Measurements from ENCODE around the gene AASS. TPM values are rescaled to one million over a fixed set of nuclear protein-coding genes. Genes with fewer than 3 reads are reported as not detected.

The AASS gene
- polyA plus RNA-seq, 2 of the 4 experiments (the other 2 are of a cell fraction) = 0.04 to 0.21 TPM

DNA sequence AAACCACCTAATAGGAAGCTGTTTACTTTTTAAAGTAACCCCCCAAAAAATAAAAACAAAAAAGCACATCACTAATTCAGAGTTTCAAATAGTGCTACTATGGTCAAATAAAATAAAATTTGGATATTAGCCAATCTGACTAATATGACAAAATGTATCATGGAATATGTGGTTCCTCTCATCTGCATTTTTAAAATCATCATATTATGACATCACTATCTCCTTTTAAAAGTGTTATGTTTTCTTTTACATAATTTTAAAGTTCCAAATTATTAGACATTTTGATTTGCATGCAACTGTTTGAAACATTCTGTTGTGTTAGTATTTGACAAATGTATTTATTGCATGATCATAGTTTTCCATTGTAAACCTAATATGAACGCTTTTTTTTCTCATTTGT lies 110.4 kb downstream of the AASS start:
- no peak for FAIRE-seq
- CTCF ChIA-PET = no interaction called here
- no peak for TF ChIP-seq CEBPB (IDR thresholded peaks at IDR 0.05)
- no peak for TF ChIP-seq CBX2 (IDR thresholded peaks at IDR 0.05; ENCODE audit: borderline replicate concordance, low read depth)
- TF ChIP-seq NFE2L2 (conservative IDR thresholded peaks at IDR 0.05; ENCODE audit: low read length) = no peak
- no peak for TF ChIP-seq SMC3 (IDR thresholded peaks at IDR 0.05)
- no peak for TF ChIP-seq JUN (IDR thresholded peaks at IDR 0.05)
- TF ChIP-seq HOXA7 (CRISPR knock-in tag; IDR thresholded peaks at IDR 0.05) = no peak
- TF ChIP-seq NR3C1 (IDR thresholded peaks at IDR 0.05) = no peak
- TF ChIP-seq, protein P1, sequence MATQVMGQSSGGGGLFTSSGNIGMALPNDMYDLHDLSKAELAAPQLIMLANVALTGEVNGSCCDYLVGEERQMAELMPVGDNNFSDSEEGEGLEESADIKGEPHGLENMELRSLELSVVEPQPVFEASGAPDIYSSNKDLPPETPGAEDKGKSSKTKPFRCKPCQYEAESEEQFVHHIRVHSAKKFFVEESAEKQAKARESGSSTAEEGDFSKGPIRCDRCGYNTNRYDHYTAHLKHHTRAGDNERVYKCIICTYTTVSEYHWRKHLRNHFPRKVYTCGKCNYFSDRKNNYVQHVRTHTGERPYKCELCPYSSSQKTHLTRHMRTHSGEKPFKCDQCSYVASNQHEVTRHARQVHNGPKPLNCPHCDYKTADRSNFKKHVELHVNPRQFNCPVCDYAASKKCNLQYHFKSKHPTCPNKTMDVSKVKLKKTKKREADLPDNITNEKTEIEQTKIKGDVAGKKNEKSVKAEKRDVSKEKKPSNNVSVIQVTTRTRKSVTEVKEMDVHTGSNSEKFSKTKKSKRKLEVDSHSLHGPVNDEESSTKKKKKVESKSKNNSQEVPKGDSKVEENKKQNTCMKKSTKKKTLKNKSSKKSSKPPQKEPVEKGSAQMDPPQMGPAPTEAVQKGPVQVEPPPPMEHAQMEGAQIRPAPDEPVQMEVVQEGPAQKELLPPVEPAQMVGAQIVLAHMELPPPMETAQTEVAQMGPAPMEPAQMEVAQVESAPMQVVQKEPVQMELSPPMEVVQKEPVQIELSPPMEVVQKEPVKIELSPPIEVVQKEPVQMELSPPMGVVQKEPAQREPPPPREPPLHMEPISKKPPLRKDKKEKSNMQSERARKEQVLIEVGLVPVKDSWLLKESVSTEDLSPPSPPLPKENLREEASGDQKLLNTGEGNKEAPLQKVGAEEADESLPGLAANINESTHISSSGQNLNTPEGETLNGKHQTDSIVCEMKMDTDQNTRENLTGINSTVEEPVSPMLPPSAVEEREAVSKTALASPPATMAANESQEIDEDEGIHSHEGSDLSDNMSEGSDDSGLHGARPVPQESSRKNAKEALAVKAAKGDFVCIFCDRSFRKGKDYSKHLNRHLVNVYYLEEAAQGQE (IDR thresholded peaks at IDR 0.05) = no peak
- TF ChIP-seq, protein P2, sequence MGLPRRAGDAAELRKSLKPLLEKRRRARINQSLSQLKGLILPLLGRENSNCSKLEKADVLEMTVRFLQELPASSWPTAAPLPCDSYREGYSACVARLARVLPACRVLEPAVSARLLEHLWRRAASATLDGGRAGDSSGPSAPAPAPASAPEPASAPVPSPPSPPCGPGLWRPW (IDR thresholded peaks at IDR 0.05) = no peak
- no peak for TF ChIP-seq RCOR1 (IDR thresholded peaks at IDR 0.05; ENCODE audit: low read depth, low read length)
- TF ChIP-seq ESRRA (IDR thresholded peaks at IDR 0.05; ENCODE audit: borderline replicate concordance, low read length) = no peak
- TF ChIP-seq, protein P3, sequence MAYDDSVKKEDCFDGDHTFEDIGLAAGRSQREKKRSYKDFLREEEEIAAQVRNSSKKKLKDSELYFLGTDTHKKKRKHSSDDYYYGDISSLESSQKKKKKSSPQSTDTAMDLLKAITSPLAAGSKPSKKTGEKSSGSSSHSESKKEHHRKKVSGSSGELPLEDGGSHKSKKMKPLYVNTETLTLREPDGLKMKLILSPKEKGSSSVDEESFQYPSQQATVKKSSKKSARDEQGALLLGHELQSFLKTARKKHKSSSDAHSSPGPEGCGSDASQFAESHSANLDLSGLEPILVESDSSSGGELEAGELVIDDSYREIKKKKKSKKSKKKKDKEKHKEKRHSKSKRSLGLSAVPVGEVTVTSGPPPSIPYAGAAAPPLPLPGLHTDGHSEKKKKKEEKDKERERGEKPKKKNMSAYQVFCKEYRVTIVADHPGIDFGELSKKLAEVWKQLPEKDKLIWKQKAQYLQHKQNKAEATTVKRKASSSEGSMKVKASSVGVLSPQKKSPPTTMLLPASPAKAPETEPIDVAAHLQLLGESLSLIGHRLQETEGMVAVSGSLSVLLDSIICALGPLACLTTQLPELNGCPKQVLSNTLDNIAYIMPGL (CRISPR knock-in tag; IDR thresholded peaks at IDR 0.05; ENCODE audit: borderline replicate concordance) = no peak
- TF ChIP-seq, protein P4, sequence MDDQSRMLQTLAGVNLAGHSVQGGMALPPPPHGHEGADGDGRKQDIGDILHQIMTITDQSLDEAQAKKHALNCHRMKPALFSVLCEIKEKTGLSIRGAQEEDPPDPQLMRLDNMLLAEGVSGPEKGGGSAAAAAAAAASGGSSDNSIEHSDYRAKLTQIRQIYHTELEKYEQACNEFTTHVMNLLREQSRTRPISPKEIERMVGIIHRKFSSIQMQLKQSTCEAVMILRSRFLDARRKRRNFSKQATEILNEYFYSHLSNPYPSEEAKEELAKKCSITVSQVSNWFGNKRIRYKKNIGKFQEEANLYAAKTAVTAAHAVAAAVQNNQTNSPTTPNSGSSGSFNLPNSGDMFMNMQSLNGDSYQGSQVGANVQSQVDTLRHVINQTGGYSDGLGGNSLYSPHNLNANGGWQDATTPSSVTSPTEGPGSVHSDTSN (IDR thresholded peaks at IDR 0.05) = no peak
- no peak for TF ChIP-seq NPAS2 (CRISPR knock-in tag; IDR thresholded peaks at IDR 0.05; ENCODE audit: borderline replicate concordance)
- no peak for TF ChIP-seq MAZ (IDR thresholded peaks at IDR 0.05; ENCODE audit: borderline replicate concordance, low read depth, low read length)
- no peak for TF ChIP-seq CHD2 (IDR thresholded peaks at IDR 0.05; ENCODE audit: low read length, partially characterized antibody)
- TF ChIP-seq, protein P5, sequence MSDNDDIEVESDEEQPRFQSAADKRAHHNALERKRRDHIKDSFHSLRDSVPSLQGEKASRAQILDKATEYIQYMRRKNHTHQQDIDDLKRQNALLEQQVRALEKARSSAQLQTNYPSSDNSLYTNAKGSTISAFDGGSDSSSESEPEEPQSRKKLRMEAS (IDR thresholded peaks at IDR 0.05) = no peak

DNA sequence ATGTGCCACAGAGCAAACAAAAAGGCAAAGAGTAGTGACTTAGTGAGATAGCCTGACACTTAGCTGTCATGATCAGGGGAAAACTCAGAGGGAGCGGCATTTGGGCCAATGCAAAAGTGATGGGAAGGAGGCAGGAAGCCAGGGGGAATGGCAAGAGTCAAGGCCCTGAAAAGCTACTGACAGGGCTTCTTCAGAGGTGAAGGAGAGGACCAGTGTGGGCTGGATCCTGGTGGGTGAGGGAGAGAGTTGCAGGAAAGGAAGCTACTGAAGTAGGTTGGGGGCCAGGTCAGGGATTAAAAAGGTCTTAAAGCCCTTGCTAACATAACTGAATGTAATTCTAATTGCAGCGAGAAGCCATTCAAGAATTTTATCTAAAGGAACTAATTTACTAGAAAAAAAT lies 117.0 kb downstream of the AASS start:
- Histone ChIP-seq H3K4me3 (no peak overlapping the region), H3K4me2 (no peak overlapping the region), H3K9me3 (no peaks in the 10 kb centered on the region), H3K27ac (no peak overlapping the region), H3K4me1 (no peaks in the 10 kb centered on the region)
- ChIA-PET CTCF (no interaction called here), POLR2A (no interaction called here)
- DNase-seq (ENCODE audit: low read depth in 1 of 2, low spot score in 1 of 2) (no peak), ATAC-seq (no peak), FAIRE-seq (no peak)
- WGBS (ENCODE audit: missing lambda C conversion rate) = 17% methylated on average over 2 of the region's 2 CpGs
- TF ChIP-seq, protein P2 (IDR thresholded peaks at IDR 0.05) = no peak
- TF ChIP-seq TFCP2L1 (CRISPR knock-in tag; IDR thresholded peaks at IDR 0.05) (no peak), JUNB (IDR thresholded peaks at IDR 0.05) (no peak), ZFP36 (IDR thresholded peaks at IDR 0.05; ENCODE audit: borderline replicate concordance, partially characterized antibody) (no peak), KDM5A (IDR thresholded peaks at IDR 0.05) (no peak), BHLHE40 (IDR thresholded peaks at IDR 0.05; ENCODE audit: low read depth, low read length) (no peak), CBX8 (IDR thresholded peaks at IDR 0.05) (no peak), NFE2L2 (conservative IDR thresholded peaks at IDR 0.05; ENCODE audit: low read length) (no peak), EHF (CRISPR knock-in tag; IDR thresholded peaks at IDR 0.05) (no peak), MAZ (IDR thresholded peaks at IDR 0.05; ENCODE audit: borderline replicate concordance, low read depth, low read length) (no peak), MAFK (IDR thresholded peaks at IDR 0.05; ENCODE audit: partially characterized antibody) (no peak), PHF8 (IDR thresholded peaks at IDR 0.05; ENCODE audit: borderline replicate concordance, low read depth) (no peak), CHD4 (IDR thresholded peaks at IDR 0.05; ENCODE audit: borderline replicate concordance) (no peak), EHMT2 (IDR thresholded peaks at IDR 0.05; ENCODE audit: low read depth) (no peak)
- TF ChIP-seq, protein P6, sequence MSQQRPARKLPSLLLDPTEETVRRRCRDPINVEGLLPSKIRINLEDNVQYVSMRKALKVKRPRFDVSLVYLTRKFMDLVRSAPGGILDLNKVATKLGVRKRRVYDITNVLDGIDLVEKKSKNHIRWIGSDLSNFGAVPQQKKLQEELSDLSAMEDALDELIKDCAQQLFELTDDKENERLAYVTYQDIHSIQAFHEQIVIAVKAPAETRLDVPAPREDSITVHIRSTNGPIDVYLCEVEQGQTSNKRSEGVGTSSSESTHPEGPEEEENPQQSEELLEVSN (IDR thresholded peaks at IDR 0.05; ENCODE audit: borderline replicate concordance, low read depth) = no peak
- TF ChIP-seq, protein P7, sequence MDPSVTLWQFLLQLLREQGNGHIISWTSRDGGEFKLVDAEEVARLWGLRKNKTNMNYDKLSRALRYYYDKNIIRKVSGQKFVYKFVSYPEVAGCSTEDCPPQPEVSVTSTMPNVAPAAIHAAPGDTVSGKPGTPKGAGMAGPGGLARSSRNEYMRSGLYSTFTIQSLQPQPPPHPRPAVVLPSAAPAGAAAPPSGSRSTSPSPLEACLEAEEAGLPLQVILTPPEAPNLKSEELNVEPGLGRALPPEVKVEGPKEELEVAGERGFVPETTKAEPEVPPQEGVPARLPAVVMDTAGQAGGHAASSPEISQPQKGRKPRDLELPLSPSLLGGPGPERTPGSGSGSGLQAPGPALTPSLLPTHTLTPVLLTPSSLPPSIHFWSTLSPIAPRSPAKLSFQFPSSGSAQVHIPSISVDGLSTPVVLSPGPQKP (IDR thresholded peaks at IDR 0.05; ENCODE audit: low read depth, low read length) = no peak

More for the DNA sequence above, 110.4 kb downstream of the AASS start:
- Histone ChIP-seq H3K4me2 (no peak overlapping the region), H3K9me3 (no peaks in the 10 kb centered on the region), H3K4me1 (no peaks in the 10 kb centered on the region), H3K27ac (no peak overlapping the region), H3K4me3 (no peak overlapping the region)
- 0% methylated on average over 1 of the region's 1 CpG for WGBS (ENCODE audit: missing lambda C conversion rate)
- no peak for DNase-seq (ENCODE audit: low read depth in 1 of 2, low spot score in 1 of 2)
- POLR2A ChIA-PET = no interaction called here
- no peak for ATAC-seq

Data from A549 (cell line).